ENCODE results near the gene RAB44.

DNA sequence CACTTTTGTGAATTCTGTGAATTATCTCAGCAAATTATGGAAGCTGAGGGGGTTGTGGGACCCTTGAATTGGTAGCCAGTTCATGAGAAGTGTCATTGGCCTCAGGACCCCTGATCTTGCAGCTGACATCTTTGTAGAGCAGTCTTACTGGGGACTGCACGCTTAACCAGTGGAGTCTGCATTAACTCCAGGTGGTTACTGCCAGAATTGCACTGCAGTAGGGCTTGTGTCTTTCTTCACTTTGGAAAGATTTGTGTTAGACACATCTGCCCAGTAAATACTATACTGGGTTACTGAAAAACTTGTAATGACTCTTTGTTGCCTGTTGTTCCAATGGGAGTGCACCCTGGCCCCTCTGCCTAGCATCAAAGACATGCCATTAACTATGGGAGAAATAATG lies 40.4 kb upstream of the RAB44 start:
- no peak for TF ChIP-seq CTCF (IDR thresholded peaks at IDR 0.05; ENCODE audit: low read depth, low read length, poor library complexity, severe bottlenecking)
- TF ChIP-seq EZH2phosphoT487 (IDR thresholded peaks at IDR 0.05; ENCODE audit: borderline replicate concordance, low read length), result no peak
